H1 (cell line): ENCODE data around the gene MXRA7. TPM values are rescaled to one million over a fixed set of nuclear protein-coding genes. Genes with fewer than 3 reads are reported as not detected.

ENCODE experiments used
- CTCF ChIA-PET: fragments of 300-600 bp; sonication (Branson Sonifier 250); formaldehyde crosslinking; loops from one replicate; lab custom pipeline; 2021; ENCODE audit not compliant: partially characterized antibody; lab: Charles Lee
- POLR2A ChIA-PET: fragments of 300-600 bp; sonication (Branson Sonifier 250); formaldehyde crosslinking; loops from one replicate; lab custom pipeline; 2021; ENCODE audit warnings: inconsistent platforms; ENCODE audit not compliant: partially characterized antibody; lab: Charles Lee
- DNase-seq, 2 experiments: peaks; one replicate each; pipeline versions ENCODE4 v3.0.0 to v3.0.0-alpha.2; 2010 to 2022; ENCODE audit warnings: low spot score in 2 of 2, low read depth in 1 of 2, mixed read lengths in 1 of 2
- FAIRE-seq: peaks from 2 replicates; lab custom pipeline; 2011; peaks lifted over from hg19 to GRCh38; lab: Jason Lieb, UNC
- H2AFZ ChIP-seq: 2 replicates; pipeline ENCODE4 v1.8.1; 2012; ENCODE audit warnings: low read length, inconsistent platforms
- H2AK5ac ChIP-seq: 2 replicates; pipeline ENCODE4 v1.6.1; 2013; ENCODE audit warnings: low read depth, low read length
- H2BK120ac ChIP-seq: replicated peaks from 2 replicates; pipeline ENCODE3; 2013; ENCODE audit warnings: low read depth, low read length, inconsistent platforms
- H2BK12ac ChIP-seq: 2 replicates; pipeline ENCODE4 v1.6.1; 2013; ENCODE audit warnings: low read depth, low read length
- H2BK15ac ChIP-seq: 2 replicates; pipeline ENCODE4 v1.6.1; 2013; ENCODE audit warnings: low read length
- H2BK20ac ChIP-seq: 2 replicates; pipeline ENCODE4 v1.6.1; 2013; ENCODE audit warnings: low read length
- H2BK5ac ChIP-seq: 2 replicates; pipeline ENCODE4 v1.6.1; 2013; ENCODE audit warnings: low read depth, low read length
- H3K14ac ChIP-seq: 2 replicates; pipeline ENCODE4 v1.6.1; 2013; ENCODE audit warnings: inconsistent platforms; ENCODE audit not compliant: insufficient read length
- H3K18ac ChIP-seq: 2 replicates; pipeline ENCODE4 v1.6.1; 2013; ENCODE audit warnings: low read length; ENCODE audit errors: extremely low read depth
- H3K23ac ChIP-seq: 2 replicates; pipeline ENCODE4 v1.6.1; 2013; ENCODE audit warnings: inconsistent platforms; ENCODE audit not compliant: insufficient read length
- H3K23me2 ChIP-seq: 2 replicates; pipeline ENCODE4 v1.6.1; 2013; ENCODE audit warnings: low read depth, low read length
- H3K27ac ChIP-seq: 2 replicates; pipeline ENCODE4 v1.6.1; 2011; ENCODE audit warnings: low read depth, low read length, inconsistent platforms
- H3K27me3 ChIP-seq, 4 experiments: replicated peaks in 1 of 4; 1 replicate in 1 of 4; 2 replicates in 3 of 4; pipeline versions ENCODE4 v1.6.1 to v1.8.1; 2011 to 2013; ENCODE audit warnings: low read length in 3 of 4, mild to moderate bottlenecking in 3 of 4, inconsistent platforms in 2 of 4, mixed read lengths in 2 of 4, moderate library complexity in 1 of 4; ENCODE audit not compliant: control insufficient read depth in 3 of 4, insufficient read depth in 3 of 4; ENCODE audit errors: extremely low read depth in 1 of 4
- H3K36me3 ChIP-seq, 4 experiments: 2 replicates each; pipeline versions ENCODE4 v1.6.1 to v1.8.1; 2011 to 2013; ENCODE audit warnings: mild to moderate bottlenecking in 4 of 4, low read length in 3 of 4, moderate library complexity in 2 of 4, control low read depth in 1 of 4, inconsistent platforms in 1 of 4; ENCODE audit not compliant: insufficient read depth in 4 of 4, control insufficient read depth in 2 of 4
- H3K4ac ChIP-seq: replicated peaks from 2 replicates; pipeline ENCODE3; 2013; ENCODE audit warnings: low read length, low read depth, mixed read lengths, inconsistent platforms; ENCODE audit not compliant: insufficient read length
- H3K4me1 ChIP-seq, 4 experiments: replicated peaks in 1 of 4; 1 replicate in 1 of 4; 2 replicates in 3 of 4; pipeline versions ENCODE4 v1.6.1 to v1.8.1; 2011 to 2013; ENCODE audit warnings: low read length in 3 of 4, inconsistent platforms in 2 of 4, mixed read lengths in 1 of 4; ENCODE audit not compliant: insufficient read depth in 4 of 4, control insufficient read depth in 3 of 4
- H3K4me2 ChIP-seq, 2 experiments: 2 replicates each; pipeline versions ENCODE4 v1.6.1 to v1.8.1; 2011 to 2013; ENCODE audit warnings: low read depth in 2 of 2, low read length in 2 of 2, control low read depth in 1 of 2, inconsistent platforms in 1 of 2, mild to moderate bottlenecking in 1 of 2; ENCODE audit not compliant: insufficient read depth in 1 of 2
- H3K4me3 ChIP-seq, 4 experiments: fragments of 200-600, 300-600 bp in 1 of 4; sonication (generic), shearing (Covaris generic), sonication (Bioruptor Twin) in 1 of 4; 2 replicates each; pipeline versions ENCODE4 v1.5.1 to v1.8.1; 2011 to 2016; ENCODE audit warnings: low read length in 4 of 4, low read depth in 3 of 4, control low read depth in 2 of 4, inconsistent platforms in 2 of 4, mild to moderate bottlenecking in 2 of 4, mixed read lengths in 1 of 4, moderate library complexity in 1 of 4; ENCODE audit not compliant: insufficient read depth in 2 of 4; ENCODE audit errors: extremely low read depth in 1 of 4
- H3K56ac ChIP-seq: replicated peaks from 2 replicates; pipeline ENCODE3; 2013; ENCODE audit warnings: low read depth, mild to moderate bottlenecking, mixed read lengths, low read length, inconsistent platforms; ENCODE audit not compliant: insufficient read length
- H3K79me1 ChIP-seq: 2 replicates; pipeline ENCODE4 v1.6.1; 2013; ENCODE audit warnings: low read depth, low read length, control low read depth
- H3K79me2 ChIP-seq, 2 experiments: 2 replicates each; pipeline versions ENCODE4 v1.6.1 to v1.8.1; 2012 to 2013; ENCODE audit warnings: low read length in 2 of 2, mild to moderate bottlenecking in 2 of 2, inconsistent platforms in 1 of 2; ENCODE audit not compliant: insufficient read depth in 2 of 2, control insufficient read depth in 1 of 2
- H3K9ac ChIP-seq, 4 experiments: replicated peaks in 1 of 4; 1 replicate in 1 of 4; 2 replicates in 3 of 4; pipeline versions ENCODE4 v1.6.1 to v1.8.1; 2011 to 2013; ENCODE audit warnings: low read depth in 3 of 4, low read length in 3 of 4, control low read depth in 2 of 4, mild to moderate bottlenecking in 2 of 4, moderate library complexity in 2 of 4, inconsistent platforms in 1 of 4; ENCODE audit errors: extremely low read depth in 1 of 4
- H3K9me3 ChIP-seq, 2 experiments: 2 replicates each; pipeline versions ENCODE4 v1.6.1 to v1.8.1; 2012 to 2013; ENCODE audit warnings: mild to moderate bottlenecking in 2 of 2, moderate library complexity in 2 of 2, control low read depth in 1 of 2, inconsistent platforms in 1 of 2, low read depth in 1 of 2, low read length in 1 of 2, mixed read lengths in 1 of 2; ENCODE audit not compliant: insufficient read depth in 2 of 2
- H4K20me1 ChIP-seq, 2 experiments: replicated peaks in 1 of 2; 2 replicates each; pipeline versions ENCODE3 to v1.8.1; 2011 to 2013; ENCODE audit warnings: inconsistent platforms in 2 of 2, low read length in 2 of 2, mild to moderate bottlenecking in 1 of 2; ENCODE audit not compliant: insufficient read depth in 2 of 2, control insufficient read depth in 1 of 2
- H4K5ac ChIP-seq: 2 replicates; pipeline ENCODE4 v1.6.1; 2013; ENCODE audit warnings: low read length, low read depth, mixed read lengths, inconsistent platforms; ENCODE audit not compliant: insufficient read length
- H4K8ac ChIP-seq: 2 replicates; pipeline ENCODE4 v1.8.0; 2013; ENCODE audit warnings: mild to moderate bottlenecking, moderate library complexity, low read length, inconsistent platforms; ENCODE audit not compliant: insufficient read depth; ENCODE audit errors: extremely low read depth
- H4K91ac ChIP-seq: replicated peaks from 2 replicates; pipeline ENCODE3; 2013; ENCODE audit warnings: low read length, mixed read lengths, inconsistent platforms; ENCODE audit not compliant: insufficient read length
- HDAC2 ChIP-seq, 2 experiments: fragments of 300-600 bp in 1 of 2; sonication (generic) in 1 of 2; IDR thresholded peaks; 2 replicates each; pipeline ENCODE4 v1.6.1; 2011 to 2012; ENCODE audit warnings: low read depth in 2 of 2, low read length in 2 of 2, mild to moderate bottlenecking in 2 of 2, moderate library complexity in 2 of 2, borderline replicate concordance in 1 of 2, inconsistent platforms in 1 of 2
- SAP30 ChIP-seq: fragments of 300-600 bp; sonication (generic); IDR thresholded peaks from 2 replicates; pipeline ENCODE4 v1.7.1; 2012; ENCODE audit warnings: low read length, moderate library complexity, mild to moderate bottlenecking, inconsistent platforms; ENCODE audit not compliant: insufficient read depth, insufficient replicate concordance
- WGBS, 2 experiments: shearing (Covaris generic) in 1 of 2; methylation state at CpG; one replicate each; pipeline versions ENCODE4 v1.1.6 to v1.1.7; 2013 to 2015; ENCODE audit warnings: low lambda C conversion rate in 2 of 2, mixed read lengths in 2 of 2, inconsistent platforms in 1 of 2, low coverage in 1 of 2, missing lambda C conversion rate in 1 of 2; ENCODE audit not compliant: insufficient replicate concordance in 2 of 2, insufficient coverage in 1 of 2, insufficient read length in 1 of 2; ENCODE audit errors: extremely low coverage in 1 of 2, missing lambda C conversion rate in 1 of 2; 5-methylcytosine and 5-hydroxymethylcytosine counted together
- polyA plus RNA-seq, 7 experiments: library from polyadenylated mRNA; depleted of rRNA in 3 of 7; stranded (reverse) in 5 of 7; unstranded in 2 of 7; fragments of >200 nt in 5 of 7; fragments of 200-250 nt in 2 of 7; gene quantifications; 1 replicate in 5 of 7; 2 replicates in 1 of 7; 4 replicates in 1 of 7; pipeline versions ENCODE4 v1.2.1 to v1.2.3, GENCODE V29; 2011 to 2013; ENCODE audit warnings: missing spikeins in 2 of 7, mixed read lengths in 2 of 7
- total RNA-seq: library from RNA; stranded (reverse); fragmentation: NEBNext Ultra II Directional; extraction: Animal tissue kit (Norgen Biotek cat#: 25700); gene quantifications from 2 replicates; pipeline ENCODE4 v1.2.1, GENCODE V29; 2021

Gene MXRA7
- total and polyA plus RNA-seq, 2 of the 8 experiments (the other 6 are each of a cell fraction or from before 2014, with no cell fraction given): 17.8 to 26.6 TPM

- no peak for TF ChIP-seq HDAC2 (IDR thresholded peaks at IDR 0.05; ENCODE audit: borderline replicate concordance in 1 of 2, low read depth in 2 of 2, low read length in 2 of 2)
- no peak for TF ChIP-seq SAP30
- TF ChIP-seq, all 59 proteins: peak for 0
- no peak for DNase-seq
- ChIA-PET CTCF (interaction anchor here (0.9 to 10.2 kb wide), 8 partner anchors 8 to 223 kb away, joined by 3 to 155 read pairs (median 4); no protein-coding TSS in a partner anchor), POLR2A (interaction anchor here (1.6 to 3.5 kb wide), 3 partner anchors 10 to 20 kb away, joined by 4 to 19 read pairs (median 15); partner anchors contain the start of genes JMJD6, METTL23, MFSD11 and SRSF2)
- Histone ChIP-seq H4K5ac (no peak overlapping the region), H3K18ac (no peak overlapping the region), H3K4me3 (no peak overlapping the region), H4K8ac (no peak overlapping the region), H3K4ac (no peak overlapping the region), H2BK15ac (no peak overlapping the region), H3K27me3 (no peaks in the 10 kb centered on the region), H3K79me1 (no peaks in the 10 kb centered on the region), H2BK120ac (no peak overlapping the region), H3K36me3 (peaks cover 11 to 52% (median 36%) of the 10 kb centered on the region in 4 experiments; a peak in 7 of 8 replicates), H3K4me1 (no peaks in the 10 kb centered on the region), H2AK5ac (no peak overlapping the region), H4K20me1 (peaks cover 0 to 4% of the 10 kb centered on the region in 2 experiments), H3K27ac (no peak overlapping the region), H3K23ac (no peak overlapping the region), H3K9ac (no peak overlapping the region), H3K79me2 (no peaks in the 10 kb centered on the region), H2BK20ac (no peak overlapping the region), H3K23me2 (no peaks in the 10 kb centered on the region), H2AFZ (no peak overlapping the region), H2BK5ac (no peak overlapping the region), H2BK12ac (no peak overlapping the region), H4K91ac (no peak overlapping the region), H3K56ac (no peak overlapping the region), H3K14ac (no peak overlapping the region), H3K9me3 (no peaks in the 10 kb centered on the region), H3K4me2 (no peak overlapping the region)
- WGBS, 2 experiments: 96% methylated on average over 6 of the region's 6 CpGs; no CpG with 5 or more reads in 1 of the 2 experiments
- FAIRE-seq: no peak
Observed at GRCh38 chr17:76716839-76717215, 6.1 kb upstream of the MXRA7 start.
